ENCODE measurements around the gene CXCR1.
"Not testable (repeated sequence)": the region's sequence is repeated elsewhere in the genome, so short reads cannot be mapped to it uniquely, and the experiment has no call there.

The CXCR1 gene

DNA sequence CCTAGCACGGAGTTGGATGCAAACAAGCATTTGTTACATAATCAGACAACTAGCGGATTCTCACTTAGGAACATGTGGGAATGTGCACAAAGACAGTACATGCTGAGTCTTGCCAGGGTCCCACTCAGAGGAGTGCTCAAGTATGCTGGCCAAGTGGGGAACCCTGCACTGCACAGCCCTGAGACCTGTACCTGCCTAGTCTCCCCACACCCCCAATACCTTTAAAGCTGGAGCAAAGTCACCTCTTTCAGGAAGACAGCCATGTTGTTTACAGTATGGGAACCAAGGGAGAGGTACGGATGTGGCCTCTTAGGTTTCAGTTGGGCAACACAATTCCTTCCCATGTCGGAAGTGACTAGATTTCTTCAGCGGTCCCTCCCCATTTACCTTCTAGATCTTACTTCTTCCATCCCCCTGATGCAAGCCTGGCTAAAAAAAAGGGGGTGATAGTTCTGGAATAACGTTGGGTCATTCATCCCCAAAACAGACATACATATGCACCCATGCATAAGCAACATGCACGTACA is 10.7 kb downstream of the CXCR1 start:
- DNase-seq: no peak

DNA sequence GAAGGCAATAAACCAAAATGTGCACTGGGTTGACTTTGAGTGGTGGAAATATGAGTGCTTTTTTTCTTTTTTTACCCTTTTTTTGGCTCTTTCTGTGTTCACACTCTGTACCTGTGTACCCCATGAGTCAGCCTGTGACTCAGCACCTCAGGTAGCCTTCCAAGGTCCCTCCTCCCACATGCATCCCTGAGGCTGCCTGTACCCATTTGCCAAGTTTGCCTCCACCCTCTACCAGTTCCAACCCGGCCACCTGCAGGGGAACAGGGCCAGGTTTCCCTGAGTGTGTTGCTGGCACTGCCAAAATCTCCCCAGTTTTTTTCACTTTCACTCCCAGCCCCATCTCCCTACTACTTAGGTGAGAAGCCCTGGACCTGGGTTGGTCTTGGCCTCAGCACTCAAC is 14.0 kb downstream of the CXCR1 start:
- DNase-seq: no peak

DNA sequence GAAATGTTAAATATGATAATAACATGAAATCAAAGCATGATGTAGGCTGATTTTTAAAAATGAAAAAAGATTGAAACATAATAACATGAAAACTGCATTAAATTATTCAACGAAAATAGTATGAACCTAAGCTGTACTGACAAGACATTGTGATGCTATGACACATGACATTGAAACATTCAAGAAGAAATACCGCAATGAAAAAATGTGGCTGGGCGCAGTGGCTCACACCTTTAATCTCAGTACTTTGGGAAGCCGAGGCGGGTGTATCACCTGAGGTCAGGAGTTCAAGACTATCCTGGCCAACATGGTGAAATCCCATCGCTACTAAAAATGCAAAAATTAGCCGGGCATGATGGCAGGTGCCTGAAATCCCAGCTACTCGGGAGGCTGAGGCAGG is 14.6 kb downstream of the CXCR1 start:
- no peak for DNase-seq

DNA sequence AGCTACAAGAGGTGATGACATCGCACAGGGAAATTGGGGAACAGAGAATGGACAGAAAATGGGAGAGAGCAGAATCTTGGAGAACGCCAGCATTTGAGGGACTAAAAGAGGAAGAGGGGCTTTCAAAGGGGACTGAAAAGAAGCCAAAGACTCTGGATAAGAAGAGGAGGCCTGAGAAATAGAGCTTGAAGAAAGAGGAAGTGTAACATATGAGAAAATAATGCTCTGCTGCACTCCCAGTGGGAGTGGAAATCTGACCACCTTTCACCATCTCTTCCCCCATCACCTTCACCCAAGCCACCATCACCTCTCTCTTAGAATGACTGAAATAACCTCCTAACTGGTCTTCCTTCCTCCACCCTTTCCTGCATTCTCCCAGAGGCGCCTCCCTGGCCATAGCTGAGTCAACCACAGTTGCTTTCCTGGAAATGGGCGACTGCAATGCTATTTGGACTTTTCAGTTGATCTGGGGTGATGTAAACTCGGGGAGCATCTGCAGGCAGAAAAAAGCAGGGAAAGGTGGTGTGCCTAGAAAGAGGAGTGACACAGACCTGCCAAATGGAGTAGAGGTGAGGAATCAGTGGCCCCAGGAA is 16.8 kb downstream of the CXCR1 start:
- DNase-seq: no peak

DNA sequence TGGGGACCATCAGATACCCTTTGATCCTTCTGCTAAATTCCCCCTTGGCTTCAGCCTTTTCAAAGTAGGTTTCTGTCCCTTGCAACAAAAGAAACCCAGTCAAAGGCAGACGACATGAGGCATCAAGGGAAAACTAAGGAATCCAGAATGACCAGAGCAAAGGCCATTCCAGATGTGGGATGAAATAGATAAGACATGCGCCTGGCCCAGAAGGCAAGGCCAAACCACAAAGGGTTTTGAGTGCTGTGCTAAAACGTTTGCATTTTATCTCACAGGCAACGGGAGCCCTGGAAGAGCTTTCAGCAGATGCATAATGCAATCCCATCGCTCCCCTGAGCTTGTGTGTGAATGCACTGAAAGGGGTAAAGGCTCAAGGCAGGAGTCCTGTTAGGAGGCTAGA is 17.7 kb downstream of the CXCR1 start:
- no peak for DNase-seq

DNA sequence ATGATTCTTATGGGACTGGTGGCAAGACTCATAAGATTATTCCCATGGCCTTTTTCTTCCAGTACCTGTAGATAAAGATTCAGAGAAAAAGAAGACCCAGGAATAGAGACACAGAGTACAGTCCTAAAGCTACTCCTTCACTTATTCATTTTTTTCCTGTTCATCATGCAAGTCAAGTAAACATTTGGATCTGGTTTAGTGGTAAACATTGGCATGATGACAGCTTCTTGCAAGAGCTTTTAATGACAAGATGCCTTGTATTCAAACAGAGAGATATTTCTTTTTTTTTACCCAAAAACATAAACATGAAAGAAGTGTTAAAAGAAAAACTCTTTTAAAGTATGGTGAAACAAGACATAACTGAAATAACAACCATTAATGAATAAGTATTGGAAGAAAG is 20.7 kb downstream of the CXCR1 start:
- DNase-seq: no peak

DNA sequence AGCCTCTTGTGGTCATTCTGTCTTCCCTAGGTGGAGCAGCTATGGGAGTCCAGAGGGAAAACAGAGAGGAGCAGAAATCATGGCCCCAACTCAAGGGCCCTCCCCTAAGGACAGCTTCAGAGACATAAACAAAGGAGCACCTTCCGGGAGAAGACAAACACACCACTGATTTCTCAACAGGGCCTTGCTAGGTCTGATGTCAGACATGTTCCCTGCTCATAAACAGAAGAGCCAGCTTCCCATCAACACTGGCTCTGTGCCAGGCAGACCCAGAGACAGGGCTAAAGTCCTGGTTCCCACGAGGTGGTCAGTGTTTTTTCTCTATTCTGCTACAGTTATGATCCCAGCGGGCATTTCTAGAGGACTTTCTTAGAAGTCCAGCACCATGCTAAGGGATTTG is 21.6 kb downstream of the CXCR1 start:
- no peak for DNase-seq

DNA sequence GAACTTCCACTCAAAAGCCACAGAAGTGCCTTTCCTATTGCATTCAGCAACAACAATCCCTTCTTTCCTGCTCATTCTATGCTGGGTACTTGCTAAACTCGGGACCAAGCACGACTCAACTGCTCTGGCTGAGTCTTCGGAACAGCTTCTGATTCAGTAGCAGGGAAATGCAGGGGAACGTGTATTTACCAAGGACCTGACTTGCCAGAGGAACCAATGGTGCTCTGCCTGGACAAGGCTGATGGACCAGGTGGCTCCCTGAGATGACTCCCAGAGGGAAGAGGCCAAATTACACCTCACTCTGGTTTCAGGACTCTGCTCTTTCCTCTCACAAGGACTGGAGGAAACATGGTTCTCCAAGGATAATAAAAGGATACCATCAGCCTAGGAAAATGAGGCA is 28.7 kb downstream of the CXCR1 start:
- no peak for DNase-seq

DNA sequence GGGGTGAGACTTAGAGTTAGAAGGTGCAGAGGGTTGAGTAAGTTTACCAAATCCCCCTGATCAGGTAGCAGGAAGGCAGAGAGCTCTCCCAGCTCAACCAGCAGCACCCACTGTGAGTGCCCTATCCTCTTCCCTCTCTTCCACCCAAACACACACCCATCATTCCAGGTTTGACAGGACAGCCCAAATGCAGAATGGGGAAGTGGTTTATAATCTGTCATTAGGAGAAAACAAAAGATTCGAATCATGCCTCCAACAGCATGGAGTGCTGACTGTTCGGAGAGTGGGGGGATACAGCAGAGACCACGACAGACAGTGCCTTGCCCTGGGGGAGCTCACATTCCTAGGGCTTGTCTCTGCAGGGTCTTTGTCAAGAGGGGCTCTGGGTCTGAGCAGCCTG is 29.2 kb downstream of the CXCR1 start:
- no peak for DNase-seq

DNA sequence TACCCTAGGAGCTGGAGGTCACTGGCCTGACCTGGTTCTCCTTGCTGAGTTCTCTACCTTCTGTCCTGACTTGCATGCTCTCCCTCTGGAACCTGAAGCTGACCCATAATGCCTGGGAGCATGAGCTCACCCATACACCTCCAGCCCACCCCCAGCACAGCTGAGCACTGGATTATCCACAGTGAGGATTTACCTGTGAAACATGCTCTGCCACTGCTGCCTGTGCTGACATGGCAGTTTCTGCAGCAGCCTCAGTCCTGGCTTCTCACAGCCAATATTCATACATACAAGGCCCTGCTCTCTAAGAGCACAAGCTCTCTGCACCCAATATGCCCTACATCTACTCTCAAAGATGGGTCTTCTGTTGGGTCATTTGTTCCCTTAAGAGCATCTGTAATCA is 35.9 kb downstream of the CXCR1 start:
- DNase-seq: no peak

DNA sequence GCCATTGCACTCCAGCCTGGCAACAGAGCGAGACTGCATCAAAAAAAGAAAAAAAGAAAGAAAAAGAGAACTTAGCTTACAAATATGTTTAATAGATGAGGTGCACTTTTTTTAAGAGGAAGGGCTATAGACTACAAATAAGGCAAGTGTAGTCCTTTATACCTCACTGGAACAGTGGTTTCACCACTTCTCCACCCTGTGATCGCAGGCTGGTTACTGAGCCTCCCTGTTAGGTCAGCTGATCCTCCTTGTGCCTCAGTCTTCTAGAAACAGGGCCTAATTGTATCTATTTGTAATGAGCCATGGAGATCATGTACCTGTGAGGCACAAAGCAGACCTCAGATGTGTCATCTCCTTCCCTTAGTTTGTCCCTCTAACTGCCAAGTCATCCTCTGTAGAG is 36.4 kb downstream of the CXCR1 start:
- no peak for DNase-seq

DNA sequence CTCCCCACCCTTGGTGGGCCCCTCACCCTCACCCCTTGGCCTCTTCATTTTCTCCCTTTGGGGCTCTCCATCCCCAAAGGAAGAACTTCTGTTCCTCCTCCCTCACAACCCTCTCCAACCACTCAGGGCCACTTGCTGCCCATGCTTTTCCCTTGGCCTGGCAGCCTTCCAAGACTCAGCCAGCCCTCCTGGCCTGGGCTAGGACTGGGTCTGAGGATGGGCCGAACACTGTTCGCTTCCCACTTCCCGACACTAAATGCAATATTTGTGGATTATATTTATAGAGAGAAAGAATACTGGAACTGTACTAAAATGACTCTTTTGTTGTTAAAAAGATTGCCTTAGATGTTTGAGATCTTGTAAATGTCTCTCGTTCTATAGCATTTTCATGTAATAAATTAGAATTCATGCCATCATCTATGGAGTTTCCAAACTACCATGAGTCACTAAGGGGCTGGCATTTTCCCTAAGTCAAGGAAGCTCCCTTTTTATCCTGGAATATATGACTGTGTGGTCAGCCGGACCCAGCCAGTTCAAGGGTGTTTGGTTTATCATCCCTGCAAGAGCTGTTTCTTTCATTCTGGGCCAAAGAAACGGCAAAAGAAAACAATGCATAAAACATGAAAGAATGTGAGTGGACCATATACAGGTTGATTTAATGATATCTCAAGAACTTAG is 37.2 kb downstream of the CXCR1 start:
- no peak for DNase-seq

DNA sequence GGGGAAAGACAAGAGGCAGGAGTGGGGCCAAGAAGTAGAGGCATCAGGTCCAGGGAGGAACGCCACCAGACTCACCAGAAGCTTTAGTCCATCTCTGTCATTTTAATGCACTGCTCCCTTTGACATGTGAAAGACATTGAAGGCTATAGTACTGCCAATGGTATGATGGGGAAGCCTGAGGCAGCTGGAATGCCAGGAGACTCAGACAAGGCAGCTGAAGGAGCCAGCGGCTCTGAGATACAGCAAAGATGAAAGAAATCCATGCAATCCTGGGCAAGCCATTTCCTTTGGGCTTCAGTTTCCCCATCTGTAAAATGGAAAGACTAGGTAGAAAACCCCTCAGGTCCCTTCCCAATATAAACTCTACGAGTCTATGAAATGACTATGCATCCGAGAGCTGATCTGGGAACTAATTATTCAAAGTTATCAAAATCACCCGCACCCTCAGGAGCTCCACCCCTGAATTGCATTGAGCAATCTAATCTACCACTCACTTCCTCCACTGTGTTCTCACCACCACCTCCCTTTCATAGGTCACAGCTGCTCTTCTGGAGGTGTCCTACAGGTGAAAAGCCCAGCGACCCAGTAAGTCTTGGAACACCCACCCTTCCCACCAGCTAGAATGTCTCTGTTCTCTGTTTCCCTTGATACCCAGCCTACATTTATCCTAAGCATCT is 37.8 kb downstream of the CXCR1 start:
- no peak for DNase-seq

DNA sequence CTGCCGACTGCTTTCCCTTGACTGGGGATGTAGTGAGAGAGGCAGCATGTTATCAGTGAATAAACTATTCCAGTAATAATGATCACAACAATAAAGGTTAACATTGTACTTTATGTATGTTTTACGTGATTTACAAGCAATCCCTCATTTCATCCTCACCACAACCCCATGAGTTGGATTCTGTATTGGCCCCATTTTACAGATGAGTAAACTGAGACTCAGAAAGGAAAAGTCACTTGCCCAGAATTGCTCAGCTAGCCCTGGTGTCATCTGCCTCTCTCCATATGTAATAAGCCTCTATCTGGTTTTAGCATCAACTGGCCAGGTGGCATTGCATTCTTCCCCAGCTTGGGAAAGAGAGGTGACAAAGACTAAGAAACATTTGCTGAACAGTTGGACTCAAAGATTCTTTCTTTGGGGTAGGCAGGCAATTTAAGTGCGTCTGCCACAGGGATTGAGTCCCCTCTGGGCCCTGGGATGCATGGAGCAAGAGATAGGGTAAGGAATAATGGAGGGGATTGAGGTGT is 38.8 kb downstream of the CXCR1 start:
- no peak for DNase-seq

DNA sequence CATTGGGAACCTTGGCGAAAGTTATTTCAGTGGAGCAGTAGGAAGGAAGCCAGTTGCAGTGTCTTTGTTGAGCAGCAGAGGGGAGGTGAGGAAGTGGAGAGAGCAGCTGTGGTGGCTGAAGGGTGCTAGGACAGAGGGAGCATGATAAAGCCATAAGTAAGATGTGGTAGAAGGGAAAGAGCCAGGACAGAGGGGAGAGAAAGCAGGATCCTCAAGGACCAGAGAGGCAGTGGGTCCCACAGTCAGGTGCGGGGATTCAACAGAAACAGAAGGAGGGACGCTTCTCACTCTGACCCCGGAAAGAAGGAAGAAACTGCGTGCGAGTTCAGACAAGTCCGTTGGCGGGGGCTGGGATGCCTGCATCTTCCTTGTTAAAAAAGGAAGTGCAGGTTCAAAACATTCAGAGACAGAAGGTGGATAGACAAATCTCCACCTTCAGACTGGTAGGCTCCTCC is 41.1 kb downstream of the CXCR1 start, which contains the start of gene CXCR2:
Gene CXCR2 (plus strand): TSS at position 403 of the 455 bp plus-strand sequence. CDS start 8,774 bp downstream, outside the sequence.
- DNase-seq: no peak

DNA sequence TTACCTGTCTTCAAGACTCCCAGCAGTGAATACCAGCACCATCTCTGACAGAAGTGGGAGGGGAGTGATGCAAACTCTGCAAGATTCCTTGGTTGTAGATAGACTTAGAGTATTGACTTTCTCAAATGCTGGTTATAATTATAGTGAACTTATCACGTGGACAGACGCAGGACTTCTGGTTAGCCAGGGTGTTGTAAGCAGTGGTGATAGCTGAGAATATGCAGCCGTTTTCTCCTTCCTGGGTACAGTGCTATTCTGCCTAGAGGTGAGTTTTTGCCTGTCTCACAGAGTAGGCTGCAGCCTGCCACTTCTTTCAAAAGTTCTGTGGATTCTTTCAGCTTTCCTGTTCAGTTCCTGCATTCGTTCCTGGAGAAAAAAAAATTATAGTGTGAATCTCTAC is 41.7 kb downstream of the CXCR1 start:
- no peak for DNase-seq

DNA sequence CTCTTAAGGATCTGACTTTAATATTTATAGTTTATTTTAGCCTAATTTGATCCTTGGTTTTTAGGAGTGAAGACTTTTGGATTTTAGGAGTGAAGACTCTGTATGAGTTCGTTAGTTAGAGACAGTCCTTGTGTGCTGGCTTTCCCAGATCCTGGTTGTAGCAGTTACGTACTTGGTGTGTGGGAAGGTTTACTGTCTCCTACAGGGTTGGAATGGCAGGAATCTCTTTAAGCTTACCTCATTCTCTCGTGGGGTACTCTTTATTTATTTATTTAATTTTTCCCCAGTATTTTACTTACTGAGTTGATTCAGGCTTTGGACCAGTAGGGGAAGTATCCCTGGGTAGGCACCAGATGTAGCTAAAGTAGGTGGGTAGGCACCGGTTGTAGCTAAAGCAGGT is 42.8 kb downstream of the CXCR1 start:
- DNase-seq: no peak

DNA sequence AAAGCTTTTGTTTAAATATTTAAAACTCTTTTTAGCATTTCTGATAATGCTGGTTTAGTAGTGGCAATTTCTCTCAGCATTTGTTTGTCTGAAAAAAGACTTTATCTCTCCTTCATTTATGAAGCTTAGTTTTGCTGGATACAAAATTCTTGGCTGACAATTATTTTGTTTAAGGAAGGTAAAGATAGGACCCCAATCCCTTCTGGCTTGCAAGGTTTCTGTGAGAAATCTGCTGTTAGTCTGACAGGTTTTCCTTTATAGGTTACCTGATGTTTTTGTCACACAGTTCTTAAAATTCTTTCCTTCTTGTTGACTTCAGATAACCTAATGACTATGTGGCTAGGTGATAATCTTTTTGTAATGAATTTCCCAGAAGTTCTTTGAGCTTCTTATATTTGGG is 44.5 kb downstream of the CXCR1 start:
- not testable (repeated sequence) for DNase-seq

DNA sequence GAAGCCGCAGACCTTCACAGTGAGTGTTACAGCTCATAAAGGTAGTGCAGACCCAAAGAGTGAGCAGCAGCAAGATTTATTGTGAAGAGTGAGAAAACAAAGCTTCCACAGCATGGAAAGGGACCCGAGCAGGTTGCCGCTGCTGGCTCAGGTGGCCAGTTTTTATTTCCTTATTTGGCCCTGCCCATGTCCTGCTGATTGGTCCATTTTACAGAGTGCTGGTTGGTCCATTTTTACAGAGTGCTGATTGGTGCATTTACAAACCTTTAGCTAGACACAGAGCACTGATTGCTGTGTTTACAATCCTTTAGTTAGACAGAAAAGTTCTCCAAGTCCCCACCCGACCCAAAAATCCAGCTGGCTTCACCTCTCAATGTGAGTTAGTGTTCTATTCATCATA is 45.0 kb downstream of the CXCR1 start:
- DNase-seq: not testable (repeated sequence)
